ENCODE results near the gene AURKA. TPM values are rescaled to one million over a fixed set of nuclear protein-coding genes. Genes with fewer than 3 reads are reported as not detected.
"Not testable (repeated sequence)": the region's sequence is repeated elsewhere in the genome, so short reads cannot be mapped to it uniquely, and the experiment has no call there.

The AURKA gene
- total RNA-seq, 1 donor from 2014 or later = 27.5 TPM

DNA sequence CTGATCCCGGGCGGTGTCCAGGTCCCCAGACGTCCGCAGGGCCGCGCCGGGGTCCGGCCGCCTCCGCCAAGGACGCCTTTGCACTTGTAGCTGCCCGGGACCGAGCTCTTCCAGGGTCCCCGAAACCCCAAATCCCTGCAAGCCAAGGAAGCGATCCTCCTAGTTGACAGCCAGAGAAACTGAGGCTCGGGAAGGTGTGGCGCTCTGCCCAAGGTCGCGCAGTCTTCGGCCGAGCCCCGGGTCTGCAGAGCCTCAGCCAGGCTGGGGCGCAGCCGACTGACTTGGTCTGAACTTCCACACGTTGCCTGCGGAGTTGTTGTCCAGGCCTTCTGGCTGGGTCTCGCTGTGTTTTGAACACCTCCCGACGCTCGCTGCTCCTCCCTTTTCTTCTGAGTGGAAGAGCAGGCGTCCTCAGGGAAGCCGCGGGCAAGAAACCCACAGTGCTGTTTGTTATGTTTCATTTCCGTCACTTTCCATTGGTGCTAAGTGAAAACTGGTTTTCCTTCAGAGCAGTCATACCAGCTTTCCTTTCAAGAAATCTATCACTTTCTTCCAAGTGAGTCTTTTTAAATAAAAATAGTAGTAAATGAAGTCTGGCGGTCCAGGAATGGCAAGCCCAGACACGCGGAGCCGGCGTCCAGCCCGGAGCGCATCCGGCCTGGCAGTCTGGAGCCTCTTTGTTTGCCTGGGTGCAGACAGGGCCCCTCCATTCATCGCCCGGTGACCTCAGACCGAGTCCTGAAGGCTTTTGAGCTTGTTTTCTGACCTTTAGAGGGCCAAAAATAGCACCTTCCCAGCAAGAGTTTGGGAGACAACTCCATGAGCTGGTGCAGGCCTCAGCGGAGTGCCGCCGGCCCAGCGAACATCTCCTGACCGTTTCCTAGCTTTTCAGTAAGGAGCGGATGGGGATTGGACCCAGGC lies 32.5 kb downstream of the AURKA start:
- peak in 1 of 2 donors; percentile 72 for DNase-seq (ENCODE audit: low read depth in 2 of 2)

DNA sequence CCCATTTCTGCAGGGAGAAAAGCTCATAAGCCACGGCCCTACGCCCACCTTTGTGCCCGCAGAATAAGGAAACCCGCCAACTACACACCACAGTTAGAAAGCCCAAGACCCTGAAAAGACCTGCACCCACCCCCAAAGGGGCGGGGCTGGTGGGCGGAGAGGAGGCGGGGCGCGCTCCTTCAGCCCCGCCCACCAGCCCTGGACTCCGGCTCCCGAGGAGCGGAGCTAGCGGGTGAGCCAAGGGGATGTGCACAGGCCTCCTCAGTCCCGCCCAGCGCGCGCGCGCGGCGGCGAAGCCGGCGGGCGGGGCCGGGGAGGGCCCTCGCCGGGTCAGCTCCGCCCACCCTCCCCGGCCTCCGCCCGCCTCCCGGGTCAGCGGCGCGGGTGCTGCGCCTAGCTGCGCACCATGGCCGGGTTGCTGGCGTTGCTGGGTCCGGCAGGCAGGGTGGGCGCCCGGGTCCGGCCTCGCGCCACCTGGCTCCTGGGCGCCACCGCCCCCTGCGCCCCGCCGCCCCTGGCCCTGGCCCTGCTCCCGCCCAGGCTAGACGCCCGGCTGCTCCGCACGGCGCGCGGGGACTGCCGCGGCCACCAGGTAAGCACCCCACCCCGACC lies 33.3 kb downstream of the AURKA start, which contains the start of gene FAM210B:
Gene FAM210B (plus strand): TSS at position 375 of the 612 bp plus-strand sequence. CDS start 32 bp downstream, at position 407.
- DNase-seq (ENCODE audit: low read depth in 2 of 2) = peak; percentile 59 to 89

DNA sequence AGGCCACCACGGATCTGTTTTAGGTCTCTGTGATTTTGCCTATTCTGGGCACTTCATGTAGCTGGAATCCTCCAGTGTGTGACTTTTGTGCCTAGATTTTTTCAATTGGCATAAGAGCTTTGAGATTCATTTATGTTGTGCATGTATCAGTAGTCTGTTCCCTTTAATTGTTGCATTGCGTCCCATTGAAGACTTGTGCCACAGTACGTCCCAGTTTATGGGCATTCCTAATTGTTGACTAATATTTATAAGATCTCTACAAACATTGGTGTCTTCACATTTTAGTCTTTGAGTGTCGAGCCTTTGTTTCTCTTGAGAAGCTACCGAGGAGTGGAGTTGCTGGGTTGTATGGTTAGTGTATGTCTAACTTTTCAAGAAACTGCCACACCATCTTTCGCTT lies 33.9 kb downstream of the AURKA start:
- no peak for DNase-seq (ENCODE audit: low read depth in 2 of 2)

DNA sequence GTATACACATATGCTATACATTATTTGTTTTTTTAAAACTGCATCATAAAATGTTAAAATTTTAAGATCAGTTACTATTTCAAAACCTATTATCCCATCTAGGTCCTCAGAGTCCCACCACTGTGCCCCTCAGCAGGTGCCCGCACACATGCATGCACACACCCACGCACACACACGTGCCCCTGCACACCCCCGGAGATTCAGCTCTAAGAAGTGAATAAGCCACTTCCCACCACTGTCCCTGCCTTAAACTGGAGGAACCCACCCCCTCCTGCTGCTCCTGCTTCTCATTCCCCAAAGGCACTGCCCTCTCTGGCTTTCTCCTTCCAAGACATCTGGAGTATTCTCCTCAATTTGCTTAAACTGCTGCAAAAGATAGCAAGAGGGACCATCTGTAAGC lies 38.7 kb downstream of the AURKA start:
- no peak for DNase-seq (ENCODE audit: low read depth in 2 of 2)

DNA sequence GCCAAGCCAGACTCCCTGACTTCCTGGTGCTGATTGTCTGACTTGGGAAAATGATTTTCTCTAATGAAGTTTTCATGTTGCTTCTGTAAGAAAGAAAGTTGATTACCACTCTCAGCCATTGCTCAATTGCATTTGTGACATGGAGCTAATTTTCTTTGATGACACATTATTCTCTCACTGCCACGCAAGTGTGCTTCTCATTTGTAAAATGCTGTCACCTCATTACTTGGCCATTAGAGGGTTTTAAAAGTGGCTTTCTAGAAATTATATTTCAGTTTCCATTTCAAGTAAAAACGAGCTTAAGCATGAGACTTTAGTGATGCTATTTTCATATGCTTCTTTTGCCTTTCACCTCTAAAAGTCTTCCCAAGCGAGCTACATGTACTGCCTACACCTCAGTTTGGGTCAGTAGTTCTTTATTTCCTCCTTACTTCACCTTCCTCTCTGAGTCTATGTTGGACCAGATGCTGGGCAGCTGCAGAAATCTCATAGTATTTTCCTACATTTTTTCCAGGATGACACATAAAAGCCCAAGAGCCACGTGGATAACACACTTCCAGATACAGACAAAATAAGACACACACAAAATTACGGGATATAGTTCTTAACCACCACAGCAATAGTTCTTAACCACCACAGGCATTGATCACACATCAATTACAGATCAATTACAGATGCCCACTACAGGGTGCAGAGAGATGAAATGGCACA lies 39.5 kb downstream of the AURKA start:
- DNase-seq (ENCODE audit: low read depth in 2 of 2) = no peak

DNA sequence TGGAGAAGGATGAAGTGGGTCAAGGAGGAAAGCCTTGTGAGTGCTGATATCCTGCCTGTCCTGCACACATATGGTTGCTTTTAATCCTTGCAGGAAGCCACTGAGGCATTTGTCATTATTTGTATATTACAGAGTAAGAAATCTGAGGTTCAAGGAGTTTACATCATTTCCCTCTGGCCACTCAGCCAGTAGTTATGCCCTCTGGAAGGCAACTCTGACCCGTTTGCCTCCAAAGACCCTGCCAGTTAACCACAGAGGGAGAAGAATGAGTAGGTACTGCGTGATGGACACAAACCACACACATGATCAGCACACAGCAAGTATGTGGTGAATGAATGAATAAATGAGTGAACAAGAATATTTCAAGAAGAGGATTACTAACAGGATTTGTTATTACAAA lies 41.2 kb downstream of the AURKA start:
- no peak for DNase-seq (ENCODE audit: low read depth in 2 of 2)

DNA sequence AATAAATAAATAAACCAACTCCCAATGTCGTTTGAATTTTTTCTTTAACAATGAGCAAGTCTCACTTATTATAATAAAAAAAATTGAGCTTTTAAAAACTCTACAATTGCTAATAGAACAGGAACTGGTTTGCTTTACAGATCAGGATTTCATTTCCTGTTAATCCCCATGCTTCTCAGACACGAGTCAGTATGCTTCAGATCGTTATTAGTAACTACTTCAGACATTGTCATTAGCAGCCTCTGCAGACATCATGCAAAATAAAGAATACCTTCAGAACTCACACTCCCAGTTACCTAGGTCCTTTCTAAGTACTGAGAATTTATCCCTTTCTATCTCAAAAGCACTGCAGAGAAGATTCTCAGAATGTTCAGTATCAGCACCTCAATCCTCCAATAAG lies 43.3 kb downstream of the AURKA start:
- no peak for DNase-seq (ENCODE audit: low read depth in 2 of 2)

DNA sequence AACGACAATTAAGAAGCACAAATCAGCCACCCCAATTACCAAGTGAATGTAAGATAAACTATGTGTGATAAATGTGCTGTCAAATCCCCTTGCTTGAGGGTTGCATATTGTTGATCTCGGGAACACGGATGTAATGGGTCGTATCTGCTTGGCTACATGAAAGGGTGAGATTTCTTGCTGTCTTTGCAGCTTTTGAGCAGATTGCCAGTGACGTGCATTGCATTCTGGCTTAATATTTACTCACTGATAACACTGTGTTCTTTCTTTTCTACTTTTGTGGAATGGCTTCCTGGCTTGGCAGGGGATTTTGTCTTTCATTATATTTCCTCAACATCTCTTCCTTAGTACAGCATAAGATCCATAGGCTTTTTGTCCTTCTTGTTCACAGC lies 43.7 kb downstream of the AURKA start:
- no peak for DNase-seq (ENCODE audit: low read depth in 2 of 2)

DNA sequence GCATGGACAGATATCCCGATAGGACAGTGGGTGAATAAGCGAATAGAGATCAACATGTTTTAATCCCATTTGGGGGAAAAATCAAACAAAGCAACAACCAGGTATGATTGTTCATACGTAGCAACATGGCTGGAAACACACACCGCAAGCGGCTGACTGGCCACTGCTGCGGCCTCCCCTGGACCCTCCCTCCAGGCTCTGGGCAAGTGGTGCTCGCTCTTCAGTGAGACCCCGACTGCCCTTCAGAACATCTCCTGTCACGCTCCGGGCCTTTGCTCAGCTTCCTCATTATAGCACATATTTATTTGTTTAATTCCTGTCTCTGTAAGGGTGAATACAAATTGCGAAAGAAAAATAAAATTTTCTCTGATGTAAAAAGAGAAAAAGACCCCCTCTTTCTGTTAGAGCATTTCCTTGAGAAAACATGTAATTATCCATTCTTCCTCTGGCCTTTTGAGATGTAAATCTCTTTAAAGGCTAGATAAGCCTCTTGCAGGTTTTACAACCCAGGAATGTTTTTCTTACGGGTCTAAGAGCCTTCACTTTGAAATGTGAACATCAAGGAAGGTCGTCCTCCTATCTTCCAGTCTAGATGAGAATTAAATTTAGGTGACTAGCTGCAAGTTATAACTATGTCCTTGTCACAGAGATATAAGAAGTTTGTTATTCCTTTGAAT lies 44.2 kb downstream of the AURKA start:
- no peak for DNase-seq (ENCODE audit: low read depth in 2 of 2)

DNA sequence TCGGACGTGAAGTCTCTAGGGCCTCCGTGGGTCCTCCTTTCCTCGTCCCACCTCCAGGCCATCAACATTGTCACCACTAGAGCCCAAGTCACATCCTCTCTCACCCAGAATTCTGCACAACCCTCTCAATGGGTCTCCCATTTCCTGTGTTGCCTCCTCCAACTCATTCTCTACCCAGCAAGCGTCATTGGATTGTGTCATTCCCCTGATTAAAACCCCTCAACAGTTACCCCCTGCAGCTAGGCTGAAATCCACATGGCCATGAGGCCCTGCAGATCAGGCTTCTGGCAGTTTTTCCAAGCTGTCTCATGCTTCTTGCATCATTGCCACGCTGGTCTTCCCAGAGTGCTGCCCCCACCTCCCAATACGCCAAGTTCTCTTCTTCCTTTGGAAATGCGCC lies 46.1 kb downstream of the AURKA start:
- no peak for DNase-seq (ENCODE audit: low read depth in 2 of 2)

DNA sequence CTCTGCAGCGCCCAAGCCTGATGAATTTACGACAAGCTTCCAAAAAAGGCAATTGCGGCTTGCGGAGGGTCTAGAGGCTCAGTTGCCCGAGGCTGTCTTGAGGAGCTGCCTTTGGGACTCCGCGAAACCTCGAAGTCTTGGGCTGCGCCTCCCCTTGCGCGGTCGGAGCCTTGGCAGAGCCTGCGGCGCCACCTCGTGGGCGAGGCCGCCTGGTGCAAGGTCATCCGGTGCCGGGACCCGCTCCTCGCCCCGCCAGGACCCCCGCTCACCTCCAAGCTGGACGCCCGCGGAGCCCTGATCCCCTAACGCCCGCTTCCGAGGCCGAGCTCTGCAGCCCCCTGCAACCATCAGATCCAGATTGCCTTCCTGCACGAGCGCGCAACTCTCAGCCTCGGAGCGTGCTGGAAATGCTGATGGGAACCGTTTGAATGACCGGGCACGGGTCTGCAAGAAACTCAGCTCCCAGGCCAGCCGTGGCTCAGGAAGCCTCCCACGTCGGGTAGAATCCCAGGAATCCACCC lies 48.1 kb downstream of the AURKA start:
- peak in 1 of 2 donors; percentile 27 for DNase-seq (ENCODE audit: low read depth in 2 of 2)

DNA sequence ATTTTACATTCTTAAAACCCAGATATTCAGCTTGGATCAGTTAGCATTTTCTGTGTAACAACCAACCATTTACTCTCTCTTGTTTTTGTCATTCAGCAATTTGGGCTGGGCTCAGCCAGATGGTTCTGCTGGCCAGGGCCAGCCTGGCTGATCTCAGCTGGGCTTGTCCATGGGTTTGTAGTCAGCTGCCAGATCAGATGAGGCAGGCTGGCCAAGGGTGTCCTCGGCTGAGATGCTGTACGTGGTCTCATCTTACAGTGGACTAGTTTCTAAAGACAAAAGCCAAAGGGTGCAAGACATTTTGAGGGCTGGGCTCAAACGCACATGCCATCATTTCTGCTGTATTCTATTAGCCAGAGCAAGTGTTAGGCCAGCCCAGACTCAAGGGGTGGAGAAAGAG lies 49.2 kb downstream of the AURKA start:
- no peak for DNase-seq (ENCODE audit: low read depth in 2 of 2)

DNA sequence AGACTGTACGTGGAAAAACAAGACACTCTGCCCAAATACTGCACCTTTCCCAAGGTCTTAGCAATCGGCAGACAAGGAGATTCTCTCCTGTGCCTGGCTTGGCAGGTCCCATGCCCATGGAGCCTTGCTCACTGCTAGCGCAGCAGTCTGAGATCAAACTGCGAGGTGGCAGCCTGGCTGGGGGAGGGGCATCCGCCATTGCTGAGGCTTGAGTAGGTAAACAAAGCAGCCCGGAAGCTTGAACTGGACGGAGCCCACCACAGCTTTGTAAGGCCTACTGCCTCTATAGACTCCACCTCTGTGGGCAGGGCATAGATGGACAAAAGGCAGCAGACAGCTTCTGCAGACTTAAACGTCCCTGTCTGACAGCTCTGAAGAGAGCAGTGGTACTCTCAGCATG lies 55.3 kb downstream of the AURKA start:
- DNase-seq (ENCODE audit: low read depth in 2 of 2) = not testable (repeated sequence)

DNA sequence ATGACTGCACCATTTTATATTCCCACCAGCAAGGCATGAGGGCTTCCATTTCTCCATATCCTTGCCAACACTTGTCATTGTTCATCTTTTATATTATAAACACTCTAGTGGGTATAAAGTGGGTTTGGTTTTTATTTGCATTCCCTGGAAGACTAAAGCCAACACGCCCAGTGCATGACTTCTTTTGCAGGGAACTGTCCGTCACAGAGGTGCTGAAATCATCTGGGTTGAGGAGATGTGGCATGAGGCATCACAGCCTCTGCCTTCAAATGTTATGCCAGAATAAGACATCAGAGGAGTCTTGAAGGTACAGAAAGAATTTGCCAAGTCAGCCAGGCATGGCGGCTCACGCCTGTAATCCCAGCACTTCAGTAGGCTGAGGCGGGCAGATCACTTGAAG lies 63.2 kb downstream of the AURKA start:
- peak in 1 of 2 donors; percentile 10 for DNase-seq (ENCODE audit: low read depth in 2 of 2)

DNA sequence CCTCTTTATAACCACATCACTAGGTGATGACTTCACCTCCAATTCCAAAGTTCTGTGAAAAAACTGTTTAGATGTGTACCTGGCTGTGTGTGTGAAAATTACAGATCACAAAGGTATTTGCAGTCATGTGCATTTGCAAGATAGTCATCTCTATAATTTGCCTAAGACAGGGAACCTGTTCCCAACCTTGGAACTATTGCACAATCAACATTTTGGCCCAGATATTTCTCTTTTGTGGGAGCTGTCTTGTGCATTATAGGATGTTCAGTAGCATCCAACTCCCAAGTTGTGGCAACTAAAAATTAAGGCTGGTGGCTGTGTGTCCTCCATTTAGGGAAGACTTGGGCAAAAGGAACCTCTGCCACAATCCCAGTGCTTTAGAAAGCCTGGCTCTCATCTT lies 67.2 kb downstream of the AURKA start:
- no peak for DNase-seq (ENCODE audit: low read depth in 2 of 2)

DNA sequence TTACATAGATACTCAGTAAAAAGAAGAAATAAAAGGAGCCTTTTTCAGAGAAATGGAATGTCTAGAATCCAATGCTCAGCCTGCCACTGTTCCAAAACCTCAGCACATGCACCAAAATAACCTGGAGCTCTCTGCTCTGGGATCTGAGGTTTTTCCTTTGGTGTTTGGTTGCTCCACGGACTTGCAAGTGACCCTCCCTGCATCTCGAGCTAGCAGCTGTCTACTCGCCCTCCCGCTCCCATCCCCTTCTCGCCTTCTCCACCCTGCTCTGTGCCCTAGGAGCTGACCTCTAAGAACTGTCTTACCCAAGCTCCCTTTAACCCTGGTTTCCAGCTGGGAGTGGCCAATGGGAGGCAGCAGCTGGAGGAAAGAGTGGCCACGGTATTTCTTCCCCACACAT lies 68.4 kb downstream of the AURKA start:
- no peak for DNase-seq (ENCODE audit: low read depth in 2 of 2)

DNA sequence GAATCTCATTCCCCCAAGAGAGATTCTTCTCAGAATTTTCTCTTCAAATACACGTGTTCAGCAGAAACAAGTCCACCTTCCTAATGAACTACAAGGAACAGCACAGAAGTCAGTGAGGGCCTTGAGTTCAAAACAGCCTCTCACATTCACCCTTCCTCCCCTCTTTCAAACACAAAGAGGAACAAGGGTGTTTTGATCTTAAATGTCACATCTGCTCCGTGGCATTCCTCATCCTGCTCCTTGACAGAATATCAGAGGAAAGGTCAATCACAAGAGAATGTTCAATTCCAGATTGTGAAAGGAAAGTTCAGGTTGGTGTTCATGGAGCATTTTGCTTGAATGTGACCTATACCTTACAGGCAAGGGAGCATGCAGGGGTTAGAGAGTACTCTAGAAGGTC lies 68.8 kb downstream of the AURKA start:
- no peak for DNase-seq (ENCODE audit: low read depth in 2 of 2)

DNA sequence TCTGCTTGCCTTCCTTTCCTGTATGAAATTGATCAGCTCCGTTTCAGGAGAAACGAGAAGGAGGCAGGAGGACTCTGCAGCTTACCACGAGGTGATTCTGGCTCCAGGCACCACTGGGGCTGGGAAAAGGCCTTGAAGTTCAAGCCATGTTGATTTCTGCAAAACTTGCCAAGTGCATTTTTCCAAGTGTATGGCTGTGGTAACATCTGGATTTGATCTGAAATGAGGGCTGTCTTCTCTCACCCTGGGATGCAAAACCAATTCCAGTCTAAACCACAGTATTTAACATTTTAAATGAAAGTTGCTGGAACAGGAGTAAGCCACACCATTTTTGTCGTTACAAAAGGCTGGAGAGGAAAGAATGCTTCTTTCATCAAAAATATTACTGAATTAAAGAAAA lies 69.3 kb downstream of the AURKA start:
- no peak for DNase-seq (ENCODE audit: low read depth in 2 of 2)

All from dermis microvascular lymphatic vessel endothelial cell (primary cell).